Lung (tissue), 12 donors: ENCODE data around the gene PIWIL4. TPM values are rescaled to one million over a fixed set of nuclear protein-coding genes. Genes with fewer than 3 reads are reported as not detected.

Experiments used
- ATAC-seq: fragments of 200-7000 bp; cut with Tn5 transposase; one replicate; pipeline ENCODE4 v1.9.1; 2020; ENCODE audit warnings: moderate number of reproducible peaks; ENCODE audit not compliant: insufficient read depth, low FRiP score
- DNase-seq, 3 donors: peaks; one replicate each; pipeline ENCODE4 v3.0.0-alpha.2; 2013 to 2017
- H3K27ac ChIP-seq, 2 donors: one replicate each; pipeline ENCODE4 v1.5.1; 2013; ENCODE audit warnings: mild to moderate bottlenecking in 2 of 2, moderate library complexity in 2 of 2, control low read depth in 1 of 2, inconsistent platforms in 1 of 2, low read depth in 1 of 2, low read length in 1 of 2
- H3K27me3 ChIP-seq, 3 donors: one replicate each; pipeline ENCODE4 v1.5.1; 2013; ENCODE audit warnings: low read length in 2 of 3; ENCODE audit not compliant: control insufficient read depth in 3 of 3, insufficient read depth in 3 of 3
- H3K36me3 ChIP-seq, 4 donors: one replicate each; pipeline ENCODE4 v1.5.1; 2013; ENCODE audit warnings: low read length in 4 of 4, mild to moderate bottlenecking in 1 of 4, moderate library complexity in 1 of 4; ENCODE audit not compliant: control insufficient read depth in 4 of 4, insufficient read depth in 4 of 4
- H3K4me1 ChIP-seq, 5 donors: one replicate each; pipeline ENCODE4 v1.5.1; 2013; ENCODE audit warnings: low read length in 5 of 5, mild to moderate bottlenecking in 2 of 5, moderate library complexity in 1 of 5; ENCODE audit not compliant: control insufficient read depth in 5 of 5, insufficient read depth in 5 of 5
- H3K4me3 ChIP-seq: one replicate; pipeline ENCODE4 v1.5.1; 2013; ENCODE audit warnings: mild to moderate bottlenecking, control low read depth, moderate library complexity
- H3K9ac ChIP-seq, 2 donors: one replicate each; pipeline ENCODE4 v1.5.1; 2013; ENCODE audit warnings: low read length in 2 of 2, control low read depth in 1 of 2; ENCODE audit not compliant: insufficient read depth in 1 of 2
- H3K9me3 ChIP-seq, 4 donors: one replicate each; pipeline ENCODE4 v1.5.1; 2013; ENCODE audit warnings: low read length in 3 of 4, mild to moderate bottlenecking in 1 of 4, moderate library complexity in 1 of 4; ENCODE audit not compliant: control insufficient read depth in 4 of 4, insufficient read depth in 3 of 4
- WGBS, 2 donors: extraction: QIAGEN DNeasy Blood & Tissue Kit; methylation state at CpG; one replicate each; pipeline ENCODE4 v1.1.7; 2013; 5-methylcytosine and 5-hydroxymethylcytosine counted together
- polyA plus RNA-seq, 2 donors: library from polyadenylated mRNA; stranded (reverse); fragments of 200-250 nt; gene quantifications; one replicate each; pipeline ENCODE4 v1.2.1, GENCODE V29; 2013
- total RNA-seq, 2 donors: library from RNA; depleted of rRNA in 1 of 2; stranded (reverse); fragments of >200 nt in 1 of 2; gene quantifications; one replicate each; pipeline ENCODE4 v1.2.1, GENCODE V29; 2014 to 2021
- TF ChIP-seq, protein P1 (sequence below): IDR thresholded peaks from 2 replicates; pipeline ENCODE4 v1.5.1; 2012; ENCODE audit warnings: mild to moderate bottlenecking; ENCODE audit errors: control extremely low read depth, extremely low read depth
- donor health status: control.
- donor health status: control.
- donor health status: Bipolar disorder and iron deficiency.
- donor health status: healthy.
- donor health status: DM: yes; HTN: yes; CAD: no.

Gene PIWIL4
- total and polyA plus RNA-seq, 4 donors: 1.8 to 5.8 (median 3.1) TPM

- TF ChIP-seq, protein P1, sequence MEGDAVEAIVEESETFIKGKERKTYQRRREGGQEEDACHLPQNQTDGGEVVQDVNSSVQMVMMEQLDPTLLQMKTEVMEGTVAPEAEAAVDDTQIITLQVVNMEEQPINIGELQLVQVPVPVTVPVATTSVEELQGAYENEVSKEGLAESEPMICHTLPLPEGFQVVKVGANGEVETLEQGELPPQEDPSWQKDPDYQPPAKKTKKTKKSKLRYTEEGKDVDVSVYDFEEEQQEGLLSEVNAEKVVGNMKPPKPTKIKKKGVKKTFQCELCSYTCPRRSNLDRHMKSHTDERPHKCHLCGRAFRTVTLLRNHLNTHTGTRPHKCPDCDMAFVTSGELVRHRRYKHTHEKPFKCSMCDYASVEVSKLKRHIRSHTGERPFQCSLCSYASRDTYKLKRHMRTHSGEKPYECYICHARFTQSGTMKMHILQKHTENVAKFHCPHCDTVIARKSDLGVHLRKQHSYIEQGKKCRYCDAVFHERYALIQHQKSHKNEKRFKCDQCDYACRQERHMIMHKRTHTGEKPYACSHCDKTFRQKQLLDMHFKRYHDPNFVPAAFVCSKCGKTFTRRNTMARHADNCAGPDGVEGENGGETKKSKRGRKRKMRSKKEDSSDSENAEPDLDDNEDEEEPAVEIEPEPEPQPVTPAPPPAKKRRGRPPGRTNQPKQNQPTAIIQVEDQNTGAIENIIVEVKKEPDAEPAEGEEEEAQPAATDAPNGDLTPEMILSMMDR: no peak
- DNase-seq (peak in 1 of 3 donors; percentile 13), ATAC-seq (no peak)
- no peak overlapping the region for H3K9ac ChIP-seq
- H3K4me3 ChIP-seq: no peak overlapping the region
- WGBS, 2 donors: 70 to 79% methylated on average over 7 of the region's 7 CpGs
- H3K27me3 ChIP-seq: no peaks in the 10 kb centered on the region
- H3K27ac ChIP-seq: no peak overlapping the region
- H3K4me1 ChIP-seq: peaks cover 0 to 3% (median 0%) of the 10 kb centered on the region in 5 donors
- H3K36me3 ChIP-seq: no peaks in the 10 kb centered on the region
- H3K9me3 ChIP-seq: peaks cover 0 to 7% (median 0%) of the 10 kb centered on the region in 4 donors
Measured at GRCh38 chr11:94666792-94667721, 99.9 kb downstream of the PIWIL4 start.

- ATAC-seq: no peak
- 90 to 96% methylated on average over 2 of the region's 2 CpGs for WGBS, 2 donors
- peaks cover 0 to 10% (median 0%) of the 10 kb centered on the region in 4 donors for H3K9me3 ChIP-seq
Measured at GRCh38 chr11:94668212-94668793, 101.1 kb downstream of the PIWIL4 start.

DNA sequence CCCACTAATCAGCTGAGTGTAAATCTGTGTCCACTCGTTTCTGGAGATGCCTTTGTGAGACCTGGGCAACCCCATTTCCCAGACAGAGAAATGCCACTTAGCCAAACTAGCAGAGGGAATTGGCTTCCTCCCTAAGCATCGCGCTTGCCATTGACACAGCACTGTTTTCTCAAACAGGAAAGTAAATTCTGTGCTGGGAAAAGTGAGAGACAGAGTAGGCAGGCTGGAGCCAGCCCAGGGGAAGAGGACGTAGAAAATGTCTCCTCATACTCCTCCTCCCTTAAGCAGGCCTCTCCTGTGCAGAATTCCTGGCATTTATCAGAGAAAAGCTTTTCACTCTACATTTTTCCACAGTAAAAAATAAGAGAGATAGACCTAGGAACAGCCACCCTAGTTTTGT lies 101.9 kb downstream of the PIWIL4 start:
- 65 to 81% methylated on average over 4 of the region's 4 CpGs for WGBS, 2 donors

More at GRCh38 chr11:94668212-94668793, 101.1 kb downstream of the PIWIL4 start:
- H3K27ac ChIP-seq: no peak overlapping the region
- H3K9ac ChIP-seq: no peak overlapping the region
- TF ChIP-seq, protein P1: no peak
- H3K27me3 ChIP-seq: no peaks in the 10 kb centered on the region
- H3K4me3 ChIP-seq: no peak overlapping the region
- DNase-seq: no peak
- H3K4me1 ChIP-seq: peaks cover 0 to 3% (median 0%) of the 10 kb centered on the region in 5 donors
- H3K36me3 ChIP-seq: no peaks in the 10 kb centered on the region

More for the DNA sequence above, 101.9 kb downstream of the PIWIL4 start:
- TF ChIP-seq, protein P1: no peak
- no peaks in the 10 kb centered on the region for H3K36me3 ChIP-seq
- ATAC-seq: no peak
- no peak overlapping the region for H3K27ac ChIP-seq
- no peak for DNase-seq
- H3K4me3 ChIP-seq: no peak overlapping the region
- peaks cover 0 to 4% (median 0%) of the 10 kb centered on the region in 5 donors for H3K4me1 ChIP-seq
- no peaks in the 10 kb centered on the region for H3K27me3 ChIP-seq
- H3K9ac ChIP-seq: no peak overlapping the region
- peaks cover 0 to 10% (median 0%) of the 10 kb centered on the region in 4 donors for H3K9me3 ChIP-seq

Other genes with a start within 250 kb of the PIWIL4 start
- gene GPR83, start 165.9 kb upstream of the PIWIL4 start, total RNA-seq: under 1 TPM in 1 of 2 donors, not detected in 1; 0.06 TPM
- gene GPR83, start 165.9 kb upstream of the PIWIL4 start, polyA plus RNA-seq: under 1 TPM; 0.02 to 0.10 TPM
- 10 to 100 TPM; 16.1 to 67.8 TPM for gene MRE11, start 73.5 kb upstream of the PIWIL4 start, total RNA-seq
- 1 to 10 TPM; 4.3 to 5.6 TPM for gene MRE11, start 73.5 kb upstream of the PIWIL4 start, polyA plus RNA-seq
- 10 to 100 TPM; 10.4 to 22.6 TPM for gene ANKRD49, start 73.4 kb upstream of the PIWIL4 start, total RNA-seq
- 10 to 100 TPM; 13.0 to 18.1 TPM for gene ANKRD49, start 73.4 kb upstream of the PIWIL4 start, polyA plus RNA-seq
- gene C11orf97, start 54.9 kb upstream of the PIWIL4 start, total RNA-seq: 10 to 100 TPM in 1 of 2 donors, 1 to 10 TPM in 1; 6.3 to 14.7 TPM
- 1 to 10 TPM; 4.1 to 7.4 TPM for gene C11orf97, start 54.9 kb upstream of the PIWIL4 start, polyA plus RNA-seq
- 1 to 10 TPM; 7.5 to 9.7 TPM for gene FUT4, start 23.4 kb upstream of the PIWIL4 start, total RNA-seq
- gene FUT4, start 23.4 kb upstream of the PIWIL4 start, polyA plus RNA-seq: 1 to 10 TPM; 1.0 to 6.9 TPM
- gene AMOTL1, start 201.0 kb downstream of the PIWIL4 start, total RNA-seq: 10 to 100 TPM; 43.6 to 68.5 TPM
- gene AMOTL1, start 201.0 kb downstream of the PIWIL4 start, polyA plus RNA-seq: 10 to 100 TPM in 1 of 2 donors, 1 to 10 TPM in 1; 7.4 to 11.0 TPM